Measurements from ENCODE around the gene CYP4A22. TPM values are rescaled to one million over a fixed set of nuclear protein-coding genes. Genes with fewer than 3 reads are reported as not detected.

The CYP4A22 gene
- total and polyA plus RNA-seq, 9 of the 15 experiments (the other 6 are each of a cell fraction or from before 2014, with no cell fraction given) = 0.07 TPM; not detected in 8

- no peak for TF ChIP-seq MGA (IDR thresholded peaks at IDR 0.05)
- TF ChIP-seq MBD2 (IDR thresholded peaks at IDR 0.05; ENCODE audit: borderline replicate concordance, low read depth) = no peak
- no peak for TF ChIP-seq NR2C1 (IDR thresholded peaks at IDR 0.05)
- no peak for TF ChIP-seq NR2C1 (tag; IDR thresholded peaks at IDR 0.05)
- TF ChIP-seq ZNF436 (CRISPR knock-in tag; IDR thresholded peaks at IDR 0.05) = no peak
- no peak for TF ChIP-seq NFRKB (IDR thresholded peaks at IDR 0.05; ENCODE audit: low read depth)
These were observed 38.1 kb downstream of the CYP4A22 start (continued) for GRCh38 chr1:47175227-47175934.

All from K562 (cell line).